ENCODE results near the gene ZNF134.

Gene ZNF134

DNA sequence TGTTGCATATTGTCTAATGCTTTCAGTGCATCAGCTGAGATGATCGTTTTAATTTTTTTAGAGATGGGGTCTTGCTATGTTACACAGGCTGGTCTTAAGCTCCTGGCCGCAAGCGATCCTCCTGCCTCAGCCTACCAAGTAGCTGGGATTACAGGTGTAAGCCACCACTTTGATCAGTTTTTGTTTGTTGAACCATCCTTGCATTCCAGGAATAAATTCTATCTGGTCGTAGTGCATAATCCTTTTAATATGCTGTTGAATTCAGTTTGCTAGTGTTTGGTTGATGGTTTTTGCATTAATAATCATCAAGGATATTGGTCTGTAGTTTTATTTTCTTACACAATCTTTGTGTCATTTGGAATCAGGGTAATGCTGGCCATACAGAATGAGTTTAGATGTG lies 23.3 kb downstream of the ZNF134 start:
- no peak overlapping the region for H3K4me3 ChIP-seq (ENCODE audit: low read depth, low read length)
- TF ChIP-seq, protein P1, sequence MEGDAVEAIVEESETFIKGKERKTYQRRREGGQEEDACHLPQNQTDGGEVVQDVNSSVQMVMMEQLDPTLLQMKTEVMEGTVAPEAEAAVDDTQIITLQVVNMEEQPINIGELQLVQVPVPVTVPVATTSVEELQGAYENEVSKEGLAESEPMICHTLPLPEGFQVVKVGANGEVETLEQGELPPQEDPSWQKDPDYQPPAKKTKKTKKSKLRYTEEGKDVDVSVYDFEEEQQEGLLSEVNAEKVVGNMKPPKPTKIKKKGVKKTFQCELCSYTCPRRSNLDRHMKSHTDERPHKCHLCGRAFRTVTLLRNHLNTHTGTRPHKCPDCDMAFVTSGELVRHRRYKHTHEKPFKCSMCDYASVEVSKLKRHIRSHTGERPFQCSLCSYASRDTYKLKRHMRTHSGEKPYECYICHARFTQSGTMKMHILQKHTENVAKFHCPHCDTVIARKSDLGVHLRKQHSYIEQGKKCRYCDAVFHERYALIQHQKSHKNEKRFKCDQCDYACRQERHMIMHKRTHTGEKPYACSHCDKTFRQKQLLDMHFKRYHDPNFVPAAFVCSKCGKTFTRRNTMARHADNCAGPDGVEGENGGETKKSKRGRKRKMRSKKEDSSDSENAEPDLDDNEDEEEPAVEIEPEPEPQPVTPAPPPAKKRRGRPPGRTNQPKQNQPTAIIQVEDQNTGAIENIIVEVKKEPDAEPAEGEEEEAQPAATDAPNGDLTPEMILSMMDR (IDR thresholded peaks at IDR 0.05; ENCODE audit: borderline replicate concordance, insufficient read depth, low read depth, low read length), result no peak

DNA sequence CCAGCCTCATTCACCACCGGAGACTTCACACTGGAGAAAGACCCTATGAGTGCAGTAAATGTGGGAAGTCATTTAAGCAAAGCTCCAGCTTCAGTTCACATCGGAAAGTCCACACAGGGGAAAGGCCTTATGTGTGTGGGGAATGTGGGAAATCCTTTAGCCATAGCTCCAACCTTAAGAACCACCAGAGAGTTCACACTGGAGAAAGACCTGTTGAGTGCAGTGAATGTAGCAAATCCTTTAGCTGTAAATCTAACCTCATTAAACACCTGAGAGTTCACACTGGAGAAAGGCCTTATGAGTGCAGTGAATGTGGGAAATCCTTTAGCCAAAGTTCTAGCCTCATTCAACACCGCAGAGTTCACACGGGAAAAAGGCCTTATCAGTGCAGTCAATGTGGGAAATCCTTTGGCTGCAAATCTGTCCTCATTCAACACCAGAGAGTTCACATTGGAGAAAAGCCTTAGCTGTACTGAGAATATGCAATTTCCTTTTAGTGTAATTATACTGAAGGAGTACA lies 27.7 kb downstream of the ZNF134 start:
- H3K4me3 ChIP-seq (ENCODE audit: low read depth, low read length), result no peak overlapping the region
- TF ChIP-seq, protein P1 (IDR thresholded peaks at IDR 0.05; ENCODE audit: borderline replicate concordance, insufficient read depth, low read depth, low read length), result no peak

DNA sequence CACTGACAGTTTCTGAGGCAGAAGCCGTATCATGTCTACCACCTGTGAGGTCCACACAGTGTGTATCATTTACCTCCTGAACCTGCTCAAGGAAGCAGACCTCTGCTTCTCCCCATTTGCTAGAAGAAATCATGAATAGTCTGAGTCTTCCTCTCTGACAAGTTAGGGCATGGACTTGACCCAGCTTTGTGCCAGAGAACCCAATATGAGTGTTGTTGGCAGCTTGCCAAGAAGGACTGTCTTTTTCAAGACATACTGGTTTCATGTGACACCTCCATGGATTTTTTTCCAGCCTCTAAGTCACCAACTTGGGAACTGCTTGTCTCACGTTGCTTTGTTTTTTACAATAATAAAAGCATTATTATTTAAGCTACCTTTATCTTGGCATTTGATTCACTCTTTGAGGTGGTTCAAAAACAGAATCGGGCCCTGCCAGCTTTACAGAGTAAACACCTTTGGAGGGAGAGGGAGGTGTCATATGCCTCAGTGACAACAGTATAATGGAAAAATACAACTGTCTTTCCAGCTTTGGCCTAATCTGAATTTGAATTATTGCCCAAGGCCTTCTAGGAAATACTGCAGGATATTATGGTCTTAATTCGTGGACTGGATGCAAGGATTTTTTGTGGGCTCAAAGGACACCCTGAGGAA lies 28.5 kb downstream of the ZNF134 start:
- H3K4me3 ChIP-seq (ENCODE audit: low read depth, low read length), result no peak overlapping the region
- TF ChIP-seq, protein P1 (IDR thresholded peaks at IDR 0.05; ENCODE audit: borderline replicate concordance, insufficient read depth, low read depth, low read length), result no peak

DNA sequence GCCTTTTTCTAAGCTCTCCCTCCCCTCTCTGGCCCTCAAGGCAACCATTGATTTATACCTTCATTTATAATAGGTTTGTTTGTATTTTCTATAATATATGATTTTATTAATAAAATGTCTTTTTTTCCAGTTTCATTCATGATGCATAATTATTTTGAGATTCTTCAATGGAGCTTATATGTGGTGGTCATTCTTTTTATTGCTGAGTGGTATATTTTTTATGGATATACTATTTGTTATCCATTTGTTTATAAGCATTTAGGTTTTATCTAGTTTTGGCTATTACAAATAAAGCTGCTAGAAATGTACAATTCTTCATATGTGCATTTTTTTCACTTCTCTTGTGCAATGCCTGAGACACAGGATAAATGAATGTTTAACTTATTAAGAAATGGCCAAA lies 29.7 kb downstream of the ZNF134 start:
- no peak overlapping the region for H3K4me3 ChIP-seq (ENCODE audit: low read depth, low read length)
- TF ChIP-seq, protein P1 (IDR thresholded peaks at IDR 0.05; ENCODE audit: borderline replicate concordance, insufficient read depth, low read depth, low read length), result no peak

DNA sequence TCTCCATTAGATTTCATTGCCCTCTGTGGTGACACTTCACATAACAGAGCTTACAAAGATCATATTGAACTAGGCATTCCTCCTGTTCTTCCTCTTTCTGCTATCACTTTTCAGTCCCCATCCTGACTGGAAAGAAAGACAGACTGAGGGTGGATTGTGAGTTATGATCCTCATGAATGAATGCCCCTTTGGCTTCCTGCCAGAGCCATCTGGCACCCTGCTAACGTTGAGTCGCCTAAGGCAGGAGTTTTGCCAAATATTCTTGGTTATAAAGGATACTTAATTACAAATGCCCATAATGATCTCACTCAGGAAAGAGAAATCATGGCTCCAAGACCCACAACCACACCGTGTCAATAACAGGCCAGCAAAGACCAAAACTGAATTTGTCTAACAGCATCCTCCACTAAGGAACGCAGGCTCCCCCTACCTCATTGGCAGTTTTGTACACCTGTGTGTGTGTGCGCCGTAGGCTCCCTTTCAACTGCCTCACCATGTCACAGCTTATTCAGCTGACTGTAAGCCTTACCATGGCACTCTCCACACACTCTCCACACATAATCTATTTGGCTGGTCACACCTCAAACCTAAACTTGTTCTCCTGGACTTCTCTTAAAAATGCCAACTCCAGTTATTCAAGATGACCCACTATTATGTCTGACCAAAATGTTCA lies 34.4 kb downstream of the ZNF134 start:
- TF ChIP-seq, protein P1 (IDR thresholded peaks at IDR 0.05; ENCODE audit: borderline replicate concordance, insufficient read depth, low read depth, low read length), result no peak

DNA sequence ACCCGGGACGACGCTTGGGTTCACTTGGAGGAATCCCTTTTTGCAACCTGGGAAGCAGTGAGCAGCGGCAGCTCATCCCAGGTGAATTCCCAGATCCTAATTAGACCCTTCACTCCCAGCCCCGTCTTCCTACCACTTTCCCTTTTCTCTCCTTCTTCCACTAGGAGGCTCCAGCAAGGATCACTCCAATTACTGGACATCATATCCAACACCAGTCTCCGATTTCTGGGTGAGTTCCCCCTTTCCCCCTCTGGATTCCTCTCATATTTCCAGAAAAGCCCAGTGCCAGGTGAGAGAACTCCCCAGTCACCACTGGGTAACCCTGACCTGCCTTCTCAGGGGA lies 37.6 kb downstream of the ZNF134 start:
- H3K4me3 ChIP-seq (ENCODE audit: low read depth, low read length), result no peak overlapping the region
- TF ChIP-seq, protein P1 (IDR thresholded peaks at IDR 0.05; ENCODE audit: borderline replicate concordance, insufficient read depth, low read depth, low read length), result no peak

More for the DNA sequence above, 34.4 kb downstream of the ZNF134 start:
- H3K4me3 ChIP-seq (ENCODE audit: low read depth, low read length), result no peak overlapping the region

DNA sequence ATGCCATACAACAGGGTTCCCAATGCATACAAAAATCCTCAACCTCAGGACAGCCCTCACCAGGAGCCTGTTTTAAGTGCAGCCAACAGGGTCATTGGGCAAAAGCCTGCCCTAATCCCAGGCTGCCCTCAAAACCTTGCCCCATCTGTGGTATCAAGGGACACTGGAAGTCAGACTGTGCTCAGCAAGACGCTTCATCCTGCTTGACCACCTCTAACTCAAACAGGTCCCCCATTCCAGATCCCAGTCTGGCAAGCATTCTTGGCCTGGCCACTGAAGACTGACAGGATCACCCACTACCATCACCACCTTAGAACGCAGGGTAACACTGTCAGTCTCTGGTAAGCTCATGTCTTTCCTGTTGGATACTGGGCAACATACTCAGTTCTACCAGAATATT lies 39.6 kb downstream of the ZNF134 start:
- no peak overlapping the region for H3K4me3 ChIP-seq (ENCODE audit: low read depth, low read length)
- TF ChIP-seq, protein P1 (IDR thresholded peaks at IDR 0.05; ENCODE audit: borderline replicate concordance, insufficient read depth, low read depth, low read length), result no peak
